Epithelial cell of prostate (primary cell): ENCODE results near the gene PCCA.
"Not testable (repeated sequence)": the region's sequence is repeated elsewhere in the genome, so short reads cannot be mapped to it uniquely, and the experiment has no call there.

Source experiments
- DNase-seq: peaks from one replicate; pipeline ENCODE4 v3.0.0-alpha.2; 2011; ENCODE audit warnings: low read depth, low spot score
- H3K27ac ChIP-seq: fragments of 450-650 bp; 2 replicates; pipeline ENCODE4 v1.5.1; 2017; ENCODE audit warnings: mild to moderate bottlenecking

The PCCA gene

GRCh38 chr13:100290165-100290801 lies 201.4 kb downstream of the PCCA start:
- no peak overlapping the region for H3K27ac ChIP-seq
- DNase-seq = no peak

GRCh38 chr13:100291624-100292023 lies 202.7 kb downstream of the PCCA start:
- DNase-seq = no peak
- H3K27ac ChIP-seq = no peak overlapping the region

- no peak overlapping the region for H3K27ac ChIP-seq
- no peak for DNase-seq
These were observed 208.5 kb downstream of the PCCA start for GRCh38 chr13:100297413-100297812.

GRCh38 chr13:100298116-100298681 lies 209.3 kb downstream of the PCCA start:
- no peak for DNase-seq
- H3K27ac ChIP-seq = no peak overlapping the region

- DNase-seq = no peak
- H3K27ac ChIP-seq = no peak overlapping the region
These were observed 209.8 kb downstream of the PCCA start for GRCh38 chr13:100298691-100299090.

DNA sequence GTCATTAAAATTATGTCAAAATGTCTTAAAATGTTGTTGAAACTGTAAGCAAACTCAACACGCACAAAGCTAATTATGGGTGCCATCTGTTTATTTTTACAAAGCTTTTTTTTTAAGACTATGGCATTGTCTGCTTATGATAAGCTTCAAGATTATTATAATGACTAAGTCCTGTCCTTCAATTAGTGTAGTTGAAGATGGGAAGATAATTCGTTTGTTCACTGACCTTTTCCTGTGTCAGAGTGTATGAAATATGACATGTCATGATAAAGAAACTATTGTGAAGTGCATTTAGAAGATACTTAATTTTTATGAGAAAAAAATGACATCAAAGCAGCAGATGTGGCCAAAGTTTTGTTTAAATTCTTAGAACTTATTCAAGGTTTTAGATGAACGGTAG lies 211.3 kb downstream of the PCCA start:
- DNase-seq = no peak
- no peak overlapping the region for H3K27ac ChIP-seq

DNA sequence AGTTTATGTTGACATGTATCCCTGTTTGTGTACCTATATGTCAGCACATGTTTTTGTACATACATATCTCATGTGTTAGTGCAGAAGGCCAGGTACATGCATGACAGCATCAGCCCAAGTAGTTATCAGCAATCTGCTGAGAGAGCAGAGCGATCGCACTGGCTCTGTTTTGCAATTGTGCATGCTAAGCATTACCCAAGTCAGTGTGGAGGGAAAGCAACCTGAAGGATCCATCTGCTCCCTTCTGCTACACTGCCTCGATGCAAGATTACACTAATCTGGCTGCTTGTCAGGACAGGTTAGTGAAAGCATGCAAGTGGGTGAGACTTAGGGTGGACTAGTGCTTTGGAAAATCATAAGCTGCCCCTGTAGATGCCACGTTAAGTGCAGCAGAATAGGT lies 211.8 kb downstream of the PCCA start:
- no peak for DNase-seq
- no peak overlapping the region for H3K27ac ChIP-seq

GRCh38 chr13:100301418-100301817 lies 212.5 kb downstream of the PCCA start:
- no peak for DNase-seq

DNA sequence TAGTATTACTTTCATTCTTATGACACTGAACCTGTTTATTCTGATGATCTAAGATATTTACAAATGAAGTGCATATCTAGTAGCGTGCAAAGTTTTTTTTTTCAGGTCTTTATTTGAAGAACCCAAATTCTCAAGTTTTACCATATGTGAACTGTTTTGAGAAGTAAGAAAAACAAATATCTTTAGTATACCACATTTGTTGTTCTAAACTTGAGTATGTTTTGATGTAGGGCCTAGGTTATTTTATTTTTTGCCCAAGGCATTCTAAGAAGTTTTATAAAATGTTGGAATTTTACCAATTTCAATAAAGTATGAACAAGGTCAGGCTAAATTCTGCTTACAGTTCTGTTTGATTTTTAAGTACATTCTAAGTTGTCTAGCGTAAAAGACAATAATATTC lies 213.5 kb downstream of the PCCA start:
- DNase-seq = no peak
- H3K27ac ChIP-seq = no peak overlapping the region

More at GRCh38 chr13:100301418-100301817, 212.5 kb downstream of the PCCA start:
- no peak overlapping the region for H3K27ac ChIP-seq

- DNase-seq = no peak
- no peak overlapping the region for H3K27ac ChIP-seq
These were observed 215.3 kb downstream of the PCCA start for GRCh38 chr13:100304229-100304628.

- no peak overlapping the region for H3K27ac ChIP-seq
- no peak for DNase-seq
These were observed 216.5 kb downstream of the PCCA start for GRCh38 chr13:100305398-100305797.

GRCh38 chr13:100306030-100306429 lies 217.1 kb downstream of the PCCA start:
- H3K27ac ChIP-seq = no peak overlapping the region
- DNase-seq = no peak

GRCh38 chr13:100306434-100306999 lies 217.6 kb downstream of the PCCA start:
- no peak overlapping the region for H3K27ac ChIP-seq
- no peak for DNase-seq

- H3K27ac ChIP-seq = peak overlapping the region; percentile 43
- peak; percentile 3 for DNase-seq
These were observed 225.4 kb downstream of the PCCA start for GRCh38 chr13:100314132-100314910.

GRCh38 chr13:100315522-100315921 lies 226.6 kb downstream of the PCCA start:
- DNase-seq = no peak
- no peak overlapping the region for H3K27ac ChIP-seq

- H3K27ac ChIP-seq, DNase-seq: not testable (repeated sequence)
These were observed 229.6 kb downstream of the PCCA start for GRCh38 chr13:100318473-100318872.

DNA sequence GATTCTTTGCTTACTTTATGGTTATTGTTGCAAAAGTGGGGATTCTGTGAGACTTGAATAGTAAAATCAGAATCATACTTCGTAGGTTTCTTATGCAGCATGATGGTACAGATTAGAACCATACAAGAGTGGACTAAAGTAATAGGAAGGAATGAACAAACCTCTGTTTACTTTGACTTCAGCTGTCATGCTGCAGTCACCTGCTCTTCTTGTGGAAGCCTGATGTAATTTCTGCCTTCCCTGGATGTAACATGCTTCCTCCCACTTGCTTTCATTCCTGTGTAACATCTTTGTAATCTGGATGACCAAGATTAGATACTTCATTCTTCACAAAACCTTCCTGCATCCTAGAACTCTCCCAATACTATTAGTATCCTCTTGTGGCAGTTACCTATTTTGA lies 235.0 kb downstream of the PCCA start:
- peak overlapping the region; percentile 27 for H3K27ac ChIP-seq
- no peak for DNase-seq

DNA sequence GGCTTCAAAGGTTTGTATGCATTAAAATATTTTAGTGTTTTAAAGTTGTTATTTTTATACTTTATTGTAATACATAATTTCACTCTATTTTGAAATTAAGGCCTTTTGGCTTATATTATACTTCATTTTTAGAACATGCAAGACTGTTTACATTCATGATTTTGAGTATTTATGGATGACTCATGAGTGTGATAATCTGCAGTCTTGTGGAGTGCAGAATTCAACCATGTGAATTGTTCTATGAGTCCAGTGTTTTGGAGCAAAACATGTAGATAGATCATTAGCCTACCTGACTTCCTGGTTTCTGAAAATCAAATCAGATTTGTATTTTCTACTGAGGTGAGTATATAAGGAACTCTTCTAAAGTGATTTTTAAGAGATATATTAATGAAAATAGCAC lies 241.8 kb downstream of the PCCA start:
- H3K27ac ChIP-seq = no peak overlapping the region
- no peak for DNase-seq

DNA sequence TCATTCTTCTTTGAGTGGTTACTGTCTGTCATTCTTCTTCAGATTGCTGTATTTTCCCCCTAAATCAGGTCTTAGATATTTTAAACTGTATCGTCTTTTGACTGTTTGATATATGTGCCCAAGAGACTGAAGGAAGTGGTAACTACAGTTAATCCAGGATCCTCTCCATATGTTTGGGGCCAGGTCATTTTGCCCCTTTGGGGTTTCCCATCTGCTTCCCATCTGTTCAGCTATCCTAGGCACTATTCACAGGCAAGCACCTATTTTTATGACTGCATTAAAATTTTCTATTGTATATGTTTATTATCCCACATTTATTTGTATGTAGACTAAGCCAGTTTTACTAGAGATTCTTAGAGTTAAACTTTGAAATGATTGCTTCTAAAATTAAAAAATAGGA lies 244.2 kb downstream of the PCCA start:
- DNase-seq = no peak
- H3K27ac ChIP-seq = no peak overlapping the region

- DNase-seq = no peak
- H3K27ac ChIP-seq = no peak overlapping the region
These were observed 245.3 kb downstream of the PCCA start for GRCh38 chr13:100334214-100334613.

- H3K27ac ChIP-seq = no peak overlapping the region
- no peak for DNase-seq
These were observed 248.1 kb downstream of the PCCA start for GRCh38 chr13:100336795-100337516.
